CD14-positive monocyte (primary cell): ENCODE results near the gene GOLGA2. TPM values are rescaled to one million over a fixed set of nuclear protein-coding genes. Genes with fewer than 3 reads are reported as not detected.
A peak's percentile ranks its signal among the peaks of the same experiment; 100 is the strongest.

Source experiments
- DNase-seq, 3 donors: peaks; one replicate each; pipeline ENCODE4 v3.0.0-alpha.2; 2011 to 2022
- H2AFZ ChIP-seq: 2 replicates; pipeline ENCODE4 v1.6.0; 2012; ENCODE audit warnings: mild to moderate bottlenecking, low read depth, low read length, inconsistent platforms; ENCODE audit not compliant: insufficient read depth, poor library complexity, severe bottlenecking
- H3K27ac ChIP-seq, 2 donors: 1 replicate in 1 of 2; 2 replicates in 1 of 2; pipeline ENCODE4 v1.5.1; 2012 to 2013; ENCODE audit warnings: low read length in 2 of 2, control low read depth in 1 of 2, inconsistent platforms in 1 of 2, low read depth in 1 of 2, mild to moderate bottlenecking in 1 of 2
- H3K27me3 ChIP-seq, 2 donors: one replicate each; pipeline versions ENCODE4 v1.6.0 to v1.6.1; 2011 to 2013; ENCODE audit warnings: low read length in 2 of 2; ENCODE audit not compliant: control insufficient read depth in 2 of 2, insufficient read depth in 2 of 2
- H3K36me3 ChIP-seq, 2 donors: replicated peaks in 1 of 2; 1 replicate in 1 of 2; 2 replicates in 1 of 2; pipeline versions ENCODE4 v1.5.1 to v1.6.1; 2012 to 2013; ENCODE audit warnings: low read length in 2 of 2, control low read depth in 1 of 2, inconsistent platforms in 1 of 2, mild to moderate bottlenecking in 1 of 2; ENCODE audit not compliant: insufficient read depth in 2 of 2, control insufficient read depth in 1 of 2
- H3K4me1 ChIP-seq, 2 donors: 1 replicate in 1 of 2; 2 replicates in 1 of 2; pipeline versions ENCODE4 v1.5.1 to v1.6.1; 2012 to 2013; ENCODE audit warnings: low read length in 2 of 2, control low read depth in 1 of 2, inconsistent platforms in 1 of 2, mild to moderate bottlenecking in 1 of 2, moderate library complexity in 1 of 2; ENCODE audit not compliant: insufficient read depth in 2 of 2, control insufficient read depth in 1 of 2
- H3K4me2 ChIP-seq: replicated peaks from 2 replicates; pipeline ENCODE3; 2012; ENCODE audit warnings: low read length, moderate library complexity, mild to moderate bottlenecking; ENCODE audit not compliant: poor library complexity, severe bottlenecking; ENCODE audit errors: extremely low read depth
- H3K4me3 ChIP-seq, 3 experiments: fragments of 200-600 bp in 1 of 3; sonication (generic) in 1 of 3; replicated peaks in 1 of 3; 1 replicate in 2 of 3; 2 replicates in 1 of 3; pipeline ENCODE4 v1.5.1; 2011 to 2013; ENCODE audit warnings: low read length in 3 of 3, mild to moderate bottlenecking in 3 of 3, control low read depth in 2 of 3, low read depth in 2 of 3, inconsistent platforms in 1 of 3, moderate library complexity in 1 of 3
- H3K79me2 ChIP-seq: 2 replicates; pipeline ENCODE4 v1.6.0; 2012; ENCODE audit warnings: mild to moderate bottlenecking, control low read depth, inconsistent platforms, low read length, moderate library complexity; ENCODE audit not compliant: insufficient read depth
- H3K9ac ChIP-seq: 2 replicates; pipeline ENCODE4 v1.6.0; 2017; ENCODE audit warnings: low read length, mild to moderate bottlenecking; ENCODE audit not compliant: insufficient read depth, poor library complexity, severe bottlenecking
- H3K9me3 ChIP-seq, 2 donors: replicated peaks in 1 of 2; 1 replicate in 1 of 2; 2 replicates in 1 of 2; pipeline versions ENCODE4 v1.5.1 to v1.6.1; 2012 to 2013; ENCODE audit warnings: low read length in 2 of 2, control low read depth in 1 of 2; ENCODE audit not compliant: control insufficient read depth in 1 of 2, insufficient read depth in 1 of 2
- H4K20me1 ChIP-seq: 2 replicates; pipeline ENCODE4 v1.6.0; 2012; ENCODE audit warnings: mild to moderate bottlenecking, low read length, control low read depth, moderate library complexity; ENCODE audit not compliant: insufficient read depth
- H3K27ac Mint-ChIP-seq, 7 donors: one replicate each; pipeline ENCODE4 v1.8.0; 2020; ENCODE audit warnings: mild to moderate bottlenecking in 7 of 7, mixed read lengths in 7 of 7, moderate library complexity in 6 of 7, inconsistent platforms in 2 of 7
- H3K27me3 Mint-ChIP-seq, 3 donors: one replicate each; pipeline ENCODE4 v1.8.0; 2021 to 2022; ENCODE audit warnings: low read depth in 3 of 3, mild to moderate bottlenecking in 3 of 3, mixed read lengths in 3 of 3, moderate library complexity in 3 of 3, inconsistent platforms in 1 of 3
- H3K36me3 Mint-ChIP-seq, 2 donors: one replicate each; pipeline ENCODE4 v1.8.0; 2020; ENCODE audit warnings: mixed read lengths in 2 of 2, inconsistent platforms in 1 of 2, mild to moderate bottlenecking in 1 of 2
- H3K4me1 Mint-ChIP-seq: one replicate; pipeline ENCODE4 v1.8.0; 2020; ENCODE audit warnings: mild to moderate bottlenecking, mixed read lengths
- H3K4me3 Mint-ChIP-seq, 2 donors: one replicate each; pipeline ENCODE4 v1.8.0; 2020; ENCODE audit warnings: mild to moderate bottlenecking in 2 of 2, mixed read lengths in 2 of 2, moderate library complexity in 1 of 2
- H3K9me3 Mint-ChIP-seq, 7 donors: one replicate each; pipeline ENCODE4 v1.8.0; 2020 to 2022; ENCODE audit warnings: mixed read lengths in 7 of 7, mild to moderate bottlenecking in 6 of 7, moderate library complexity in 6 of 7, inconsistent platforms in 2 of 7
- WGBS: methylation state at CpG from one replicate; pipeline ENCODE4 v1.1.5; 2013; ENCODE audit warnings: missing lambda C conversion rate; ENCODE audit not compliant: insufficient coverage; 5-methylcytosine and 5-hydroxymethylcytosine counted together
- intact Hi-C, 2 donors: fragments of 100-400 bp; cut with micrococcal nuclease; formaldehyde crosslinking; loops; one replicate each; pipeline versions ENCODE4 v1.15.0 to v1.15.1; 2023
- polyA plus RNA-seq, 3 donors: library from polyadenylated mRNA; depleted of rRNA in 1 of 3; unstranded in 2 of 3; stranded (reverse) in 1 of 3; fragments of 300-500 nt in 2 of 3; fragments of >200 nt in 1 of 3; fragmentation: Illumina TruSeq in 2 of 3; gene quantifications; 1 replicate in 2 of 3; 2 replicates in 1 of 3; pipeline ENCODE4 v1.2.3, GENCODE V29; 2012 to 2021
- small RNA-seq: library from RNA; depleted of rRNA; stranded (forward); fragments of <200 nt; gene quantifications from one replicate; pipeline ENCODE3, GENCODE V24; 2012; ENCODE audit warnings: low read depth; ENCODE audit not compliant: insufficient read length
- TF ChIP-seq, protein P1 (sequence below): fragments of 200-600 bp; IDR thresholded peaks from one replicate; pipeline ENCODE4 v1.8.0; 2022; ENCODE audit warnings: antibody characterized with exemption, mild to moderate bottlenecking

Gene GOLGA2
- polyA plus RNA-seq, 3 donors, result 2.9 to 34.2 (median 4.6) TPM

DNA sequence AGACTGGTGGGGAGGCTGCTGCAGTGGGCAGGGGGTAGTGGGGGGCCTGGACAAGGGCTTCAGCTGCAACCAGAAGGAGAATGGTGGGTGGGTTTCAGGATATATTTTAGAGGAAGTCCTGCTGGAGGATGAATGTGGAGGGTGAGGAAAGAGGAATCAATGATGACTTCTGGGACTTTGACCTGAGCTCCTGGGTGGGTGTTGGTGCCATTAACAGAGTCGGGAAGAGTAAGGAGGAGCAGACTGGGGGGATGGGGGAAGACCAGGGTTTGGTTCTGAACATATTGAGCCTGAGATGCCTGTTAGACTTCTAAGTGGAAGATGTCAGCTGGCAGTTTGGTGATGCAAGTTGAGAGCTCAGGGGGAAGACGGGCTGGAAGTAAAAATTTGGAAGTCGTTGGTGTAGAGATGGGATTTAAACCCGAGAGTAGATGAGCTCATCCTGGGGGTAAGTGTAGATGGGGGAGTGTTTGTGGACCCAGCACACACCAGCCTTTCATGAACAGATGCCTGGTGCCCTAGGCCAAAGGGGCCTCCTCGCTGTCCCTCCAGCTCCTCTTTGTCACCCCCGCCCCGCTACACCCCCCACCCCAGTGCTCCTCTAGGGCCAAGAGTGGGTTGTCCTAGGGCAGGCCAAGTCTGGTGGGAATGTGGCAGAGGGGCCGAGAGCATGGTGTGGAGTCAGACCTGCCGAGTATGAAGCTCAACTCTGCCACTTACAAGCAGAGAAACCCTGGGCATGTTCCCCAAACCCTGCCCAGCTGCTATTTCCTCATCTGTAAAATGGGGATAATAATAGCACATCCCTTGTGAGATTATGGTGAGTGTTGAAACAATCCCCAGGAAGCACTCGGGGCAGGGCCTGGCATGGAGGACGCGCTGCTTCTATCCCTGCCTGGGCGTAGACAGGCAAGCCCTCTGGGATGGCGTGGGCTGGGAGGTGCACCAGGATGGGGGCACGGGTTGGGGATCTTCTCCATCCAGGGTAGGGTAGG lies 68.6 kb downstream of the GOLGA2 start:
- no peak overlapping the region for H3K27ac ChIP-seq
- no peak overlapping the region for H3K4me2 ChIP-seq
- intact Hi-C loops, result no loop called here
- Mint-ChIP-seq H3K36me3 (peaks cover 0 to 2% of the 10 kb centered on the region in 2 donors), H3K27me3 (peaks cover 17 to 37% (median 29%) of the 10 kb centered on the region in 3 donors), H3K9me3 (peaks cover 0 to 8% (median 0%) of the 10 kb centered on the region in 7 donors), H3K27ac (peak overlapping the region in 2 of 7 donors; percentile 18 to 26), H3K4me1 (peaks cover 26% of the 10 kb centered on the region), H3K4me3 (no peak overlapping the region)
- peak overlapping the region; percentile 29 for H2AFZ ChIP-seq
- H3K9me3 ChIP-seq, result no peaks in the 10 kb centered on the region
- H3K79me2 ChIP-seq, result no peaks in the 10 kb centered on the region
- WGBS, result 50% methylated on average over 9 of the region's 15 CpGs
- no peak overlapping the region for H3K4me3 ChIP-seq
- peak overlapping the region; percentile 4 for H3K9ac ChIP-seq
- H4K20me1 ChIP-seq, result no peaks in the 10 kb centered on the region
- no peak for DNase-seq
- H3K4me1 ChIP-seq, result peaks cover 18 to 32% of the 10 kb centered on the region in 2 donors
- TF ChIP-seq, protein P1, sequence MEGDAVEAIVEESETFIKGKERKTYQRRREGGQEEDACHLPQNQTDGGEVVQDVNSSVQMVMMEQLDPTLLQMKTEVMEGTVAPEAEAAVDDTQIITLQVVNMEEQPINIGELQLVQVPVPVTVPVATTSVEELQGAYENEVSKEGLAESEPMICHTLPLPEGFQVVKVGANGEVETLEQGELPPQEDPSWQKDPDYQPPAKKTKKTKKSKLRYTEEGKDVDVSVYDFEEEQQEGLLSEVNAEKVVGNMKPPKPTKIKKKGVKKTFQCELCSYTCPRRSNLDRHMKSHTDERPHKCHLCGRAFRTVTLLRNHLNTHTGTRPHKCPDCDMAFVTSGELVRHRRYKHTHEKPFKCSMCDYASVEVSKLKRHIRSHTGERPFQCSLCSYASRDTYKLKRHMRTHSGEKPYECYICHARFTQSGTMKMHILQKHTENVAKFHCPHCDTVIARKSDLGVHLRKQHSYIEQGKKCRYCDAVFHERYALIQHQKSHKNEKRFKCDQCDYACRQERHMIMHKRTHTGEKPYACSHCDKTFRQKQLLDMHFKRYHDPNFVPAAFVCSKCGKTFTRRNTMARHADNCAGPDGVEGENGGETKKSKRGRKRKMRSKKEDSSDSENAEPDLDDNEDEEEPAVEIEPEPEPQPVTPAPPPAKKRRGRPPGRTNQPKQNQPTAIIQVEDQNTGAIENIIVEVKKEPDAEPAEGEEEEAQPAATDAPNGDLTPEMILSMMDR, result no peak
- H3K27me3 ChIP-seq, result peaks cover 0 to 18% of the 10 kb centered on the region in 2 donors
- H3K36me3 ChIP-seq, result no peaks in the 10 kb centered on the region

DNA sequence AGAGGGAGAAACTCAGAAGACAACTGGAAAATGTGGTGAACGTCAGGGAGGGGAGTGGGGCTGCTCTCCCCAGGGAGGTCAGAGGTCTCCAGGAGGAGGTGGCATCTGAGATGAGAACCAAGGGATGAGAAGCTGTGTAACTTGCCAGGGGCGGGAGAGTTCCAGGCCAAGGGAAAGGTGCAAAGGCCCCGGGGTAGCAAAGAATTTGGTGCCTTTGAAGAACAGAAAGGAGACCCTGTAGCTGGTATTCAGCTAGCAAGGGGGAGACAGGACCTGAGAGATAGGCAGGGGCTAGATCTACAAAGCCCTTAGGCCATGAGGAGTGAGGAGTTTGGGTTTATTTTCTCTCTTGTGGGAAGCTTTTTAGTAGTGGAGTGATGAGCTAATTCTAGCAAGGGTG lies 69.3 kb downstream of the GOLGA2 start:
- no peak overlapping the region for H3K4me3 Mint-ChIP-seq
- Histone ChIP-seq H3K9ac (no peak overlapping the region), H3K9me3 (no peaks in the 10 kb centered on the region), H2AFZ (no peak overlapping the region), H3K79me2 (no peaks in the 10 kb centered on the region), H3K27me3 (peaks cover 0 to 18% of the 10 kb centered on the region in 2 donors), H3K36me3 (no peaks in the 10 kb centered on the region), H3K4me2 (no peak overlapping the region), H3K4me1 (peaks cover 18 to 32% of the 10 kb centered on the region in 2 donors), H3K27ac (no peak overlapping the region), H3K4me3 (no peak overlapping the region), H4K20me1 (no peaks in the 10 kb centered on the region)
- peaks cover 17 to 35% (median 26%) of the 10 kb centered on the region in 3 donors for H3K27me3 Mint-ChIP-seq
- intact Hi-C loops, result no loop called here
- peaks cover 0 to 8% (median 0%) of the 10 kb centered on the region in 7 donors for H3K9me3 Mint-ChIP-seq
- H3K36me3 Mint-ChIP-seq, result peaks cover 0 to 2% of the 10 kb centered on the region in 2 donors
- peaks cover 26% of the 10 kb centered on the region for H3K4me1 Mint-ChIP-seq
- DNase-seq, result no peak
- 100% methylated on average over 3 of the region's 3 CpGs for WGBS
- H3K27ac Mint-ChIP-seq, result peak overlapping the region in 1 of 7 donors; percentile 46
- TF ChIP-seq, protein P1, result no peak

Small RNA genes within 50 kb of the gene (small RNA-seq; reads per million reads assigned to genes)
- gene MIR199B, result 46.8 reads per million, percentile 93 among the genes with 10 or more reads in this experiment
- gene MIR3154, result not detected

Other genes with a start within 250 kb of the GOLGA2 start
- 1 to 10 TPM; 4.6 to 6.5 (median 5.6) TPM for gene NAIF1, start 208.7 kb downstream of the GOLGA2 start, polyA plus RNA-seq
- 10 to 100 TPM in 1 of 3 donors, 1 to 10 TPM in 2; 5.1 to 43.3 (median 6.3) TPM for gene SLC25A25, start 207.8 kb downstream of the GOLGA2 start, polyA plus RNA-seq
- 10 to 100 TPM; 42.0 to 71.5 (median 49.4) TPM for gene PTGES2, start 148.3 kb downstream of the GOLGA2 start, polyA plus RNA-seq
- gene LCN2, start 126.6 kb downstream of the GOLGA2 start, polyA plus RNA-seq, result under 1 TPM in 1 of 3 donors, not detected in 2; 0.83 TPM
- gene BBLN, start 115.7 kb downstream of the GOLGA2 start, polyA plus RNA-seq, result 10 to 100 TPM; 51.5 to 74.8 (median 54.5) TPM
- 10 to 100 TPM in 1 of 3 donors, 1 to 10 TPM in 2; 3.4 to 53.7 (median 5.9) TPM for gene CIZ1, start 84.4 kb downstream of the GOLGA2 start, polyA plus RNA-seq
- 1 to 10 TPM in 1 of 3 donors, under 1 TPM in 2; 0.05 to 4.9 (median 0.56) TPM for gene DNM1, start 72.6 kb downstream of the GOLGA2 start, polyA plus RNA-seq
- 10 to 100 TPM; 14.4 to 18.0 (median 16.2) TPM for gene SWI5, start 269 bp upstream of the GOLGA2 start, polyA plus RNA-seq
- gene TRUB2, start 46.4 kb upstream of the GOLGA2 start, polyA plus RNA-seq, result 10 to 100 TPM in 2 of 3 donors, 1 to 10 TPM in 1; 5.9 to 17.0 (median 13.5) TPM
- gene COQ4, start 46.8 kb upstream of the GOLGA2 start, polyA plus RNA-seq, result 10 to 100 TPM; 19.9 to 32.6 (median 20.4) TPM
- gene SLC27A4, start 64.5 kb upstream of the GOLGA2 start, polyA plus RNA-seq, result 1 to 10 TPM; 6.8 to 8.9 (median 6.8) TPM
- gene URM1, start 95.4 kb upstream of the GOLGA2 start, polyA plus RNA-seq, result 10 to 100 TPM; 37.5 to 39.7 (median 38.3) TPM
- 1 to 10 TPM; 1.5 to 2.5 (median 1.8) TPM for gene CERCAM, start 144.8 kb upstream of the GOLGA2 start, polyA plus RNA-seq
- gene ODF2, start 180.0 kb upstream of the GOLGA2 start, polyA plus RNA-seq, result 10 to 100 TPM in 2 of 3 donors, 1 to 10 TPM in 1; 7.9 to 24.1 (median 11.4) TPM
- 10 to 100 TPM; 16.0 to 31.2 (median 22.2) TPM for gene GLE1, start 228.7 kb upstream of the GOLGA2 start, polyA plus RNA-seq